ENCODE results near the gene VOPP1.

DNA sequence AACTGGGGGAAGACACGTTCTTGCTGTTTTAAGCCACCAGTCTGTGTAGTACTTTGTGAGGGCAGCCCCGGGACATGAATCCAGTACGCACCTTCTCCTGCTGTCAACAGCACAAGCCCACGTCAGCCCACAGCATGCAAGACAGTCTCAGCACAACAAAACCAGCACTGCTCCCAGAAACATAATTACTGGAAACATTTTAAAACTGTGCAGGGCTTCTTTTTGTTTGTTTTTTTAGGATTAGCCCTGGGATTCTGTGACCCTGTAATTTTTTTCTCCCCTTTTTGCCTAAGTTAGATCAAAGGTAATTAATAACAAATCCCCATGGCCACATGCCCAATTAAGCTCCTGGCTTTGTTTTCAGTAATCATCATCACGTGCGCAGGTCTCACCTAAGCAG is 87.5 kb downstream of the VOPP1 start:
- TF ChIP-seq, protein P1, sequence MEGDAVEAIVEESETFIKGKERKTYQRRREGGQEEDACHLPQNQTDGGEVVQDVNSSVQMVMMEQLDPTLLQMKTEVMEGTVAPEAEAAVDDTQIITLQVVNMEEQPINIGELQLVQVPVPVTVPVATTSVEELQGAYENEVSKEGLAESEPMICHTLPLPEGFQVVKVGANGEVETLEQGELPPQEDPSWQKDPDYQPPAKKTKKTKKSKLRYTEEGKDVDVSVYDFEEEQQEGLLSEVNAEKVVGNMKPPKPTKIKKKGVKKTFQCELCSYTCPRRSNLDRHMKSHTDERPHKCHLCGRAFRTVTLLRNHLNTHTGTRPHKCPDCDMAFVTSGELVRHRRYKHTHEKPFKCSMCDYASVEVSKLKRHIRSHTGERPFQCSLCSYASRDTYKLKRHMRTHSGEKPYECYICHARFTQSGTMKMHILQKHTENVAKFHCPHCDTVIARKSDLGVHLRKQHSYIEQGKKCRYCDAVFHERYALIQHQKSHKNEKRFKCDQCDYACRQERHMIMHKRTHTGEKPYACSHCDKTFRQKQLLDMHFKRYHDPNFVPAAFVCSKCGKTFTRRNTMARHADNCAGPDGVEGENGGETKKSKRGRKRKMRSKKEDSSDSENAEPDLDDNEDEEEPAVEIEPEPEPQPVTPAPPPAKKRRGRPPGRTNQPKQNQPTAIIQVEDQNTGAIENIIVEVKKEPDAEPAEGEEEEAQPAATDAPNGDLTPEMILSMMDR (conservative IDR thresholded peaks at IDR 0.05 in 1 of 2, IDR thresholded peaks at IDR 0.05 in 1 of 2; ENCODE audit: low read depth in 1 of 2, low read length in 2 of 2), result no peak
- TF ChIP-seq EZH2 (IDR thresholded peaks at IDR 0.05; ENCODE audit: low read length, missing control alignments), result no peak
